DLD1 (cell line): ENCODE measurements around the gene PAGR1.
"Not testable (repeated sequence)": the region's sequence is repeated elsewhere in the genome, so short reads cannot be mapped to it uniquely, and the experiment has no call there.

Source experiments
- in situ Hi-C: cut with HindIII; loops from 2 replicates; pipeline ENCODE4 v1.10.0; 2017; ENCODE audit warnings: low sequenced_read_pairs

PAGR1 gene

GRCh38 chr16:29791845-29792807 lies 23.8 kb upstream of the PAGR1 start:
- in situ Hi-C loops = no loop called here

DNA sequence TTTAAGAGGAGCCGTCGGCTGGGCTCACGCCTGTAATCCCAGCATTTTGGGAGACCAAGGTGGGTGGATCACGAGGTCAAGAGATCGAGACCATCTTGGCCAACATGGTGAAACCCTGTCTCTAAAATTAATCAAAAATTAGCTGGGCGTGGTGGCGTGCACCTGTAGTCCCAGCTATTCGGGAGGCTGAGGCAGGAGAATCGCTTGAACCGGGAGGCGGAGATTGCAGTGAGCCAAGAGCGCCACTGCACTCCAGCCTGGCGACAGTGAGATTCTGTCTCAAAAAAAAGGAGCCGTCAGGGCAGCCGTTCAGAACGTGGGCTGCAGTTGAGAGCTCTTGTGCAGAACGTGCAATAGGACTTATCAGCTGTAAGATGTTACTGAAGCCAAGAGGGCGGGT lies 22.8 kb upstream of the PAGR1 start:
- in situ Hi-C loops = not testable (repeated sequence)

DNA sequence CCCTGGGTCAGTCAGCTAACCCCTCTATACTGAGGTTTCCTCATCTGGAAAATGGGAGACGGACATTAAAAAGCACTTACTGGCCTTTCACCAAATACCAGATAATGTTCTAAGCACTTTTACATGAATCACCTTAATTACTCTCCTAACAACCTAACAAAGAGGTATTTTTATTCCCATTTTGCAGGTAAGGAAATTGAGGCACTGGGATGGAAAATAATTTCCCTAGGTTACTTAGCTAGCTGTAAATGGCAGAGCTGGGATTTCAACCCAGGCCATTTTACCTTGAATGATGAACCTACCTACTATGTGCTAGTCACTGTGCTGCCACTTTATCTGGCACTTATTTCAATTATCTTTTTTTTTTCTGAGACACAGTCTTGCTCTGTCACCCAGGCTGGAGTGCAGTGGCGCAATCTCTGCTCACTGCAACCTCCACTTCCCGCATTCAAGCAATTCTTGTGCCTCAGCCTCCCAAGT lies 21.7 kb upstream of the PAGR1 start:
- in situ Hi-C loops = no loop called here

- in situ Hi-C loops = no loop called here
These were observed 13.5 kb upstream of the PAGR1 start for GRCh38 chr16:29802416-29802935.

GRCh38 chr16:29804020-29804419 lies 11.9 kb upstream of the PAGR1 start:
- in situ Hi-C loops = no loop called here

DNA sequence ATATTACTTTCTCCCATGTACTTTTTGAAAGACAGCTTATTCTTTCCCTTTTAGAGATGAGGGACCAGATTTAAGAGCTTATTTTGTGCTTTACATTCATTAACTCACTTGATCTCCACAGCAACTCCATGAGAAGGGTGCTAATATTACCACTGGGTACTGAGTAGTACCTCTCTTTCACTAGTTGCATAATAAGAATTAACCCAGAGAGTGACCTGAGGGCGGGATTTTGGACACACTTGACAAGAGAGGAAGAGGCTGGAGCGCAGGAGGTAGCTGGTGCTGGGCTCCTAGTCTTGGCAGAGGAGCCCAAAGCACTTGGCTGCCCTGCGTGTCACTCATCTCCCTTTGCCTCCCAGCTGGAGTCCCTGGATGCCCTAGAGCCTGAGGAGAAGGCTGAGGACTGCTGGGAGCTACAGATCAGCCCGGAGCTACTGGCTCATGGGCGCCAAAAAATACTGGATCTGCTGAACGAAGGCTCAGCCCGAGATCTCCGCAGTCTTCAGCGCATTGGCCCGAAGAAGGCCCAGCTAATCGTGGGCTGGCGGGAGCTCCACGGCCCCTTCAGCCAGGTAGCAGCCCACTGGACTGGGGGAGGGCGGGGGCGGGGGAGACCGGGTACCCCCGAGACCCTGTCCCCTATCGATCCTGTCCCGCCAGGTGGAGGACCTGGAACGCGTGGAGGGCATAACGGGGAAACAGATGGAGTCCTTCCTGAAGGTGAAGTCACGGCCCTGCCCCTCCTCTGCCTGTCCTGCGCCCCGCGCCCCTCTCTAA lies 11.3 kb upstream of the PAGR1 start:
- in situ Hi-C loops = no loop called here

- in situ Hi-C loops = no loop called here
These were observed 10.5 kb upstream of the PAGR1 start for GRCh38 chr16:29805232-29806098.

GRCh38 chr16:29806099-29806579 lies 9.8 kb upstream of the PAGR1 start, which contains the start of gene MAZ:
TSS of gene MAZ (plus strand) at chr16:29806529. CDS start at chr16:29806702, 173 bp downstream.
- in situ Hi-C loops = no loop called here

GRCh38 chr16:29806641-29807425 lies 9.1 kb upstream of the PAGR1 start:
- in situ Hi-C loops = no loop called here

DNA sequence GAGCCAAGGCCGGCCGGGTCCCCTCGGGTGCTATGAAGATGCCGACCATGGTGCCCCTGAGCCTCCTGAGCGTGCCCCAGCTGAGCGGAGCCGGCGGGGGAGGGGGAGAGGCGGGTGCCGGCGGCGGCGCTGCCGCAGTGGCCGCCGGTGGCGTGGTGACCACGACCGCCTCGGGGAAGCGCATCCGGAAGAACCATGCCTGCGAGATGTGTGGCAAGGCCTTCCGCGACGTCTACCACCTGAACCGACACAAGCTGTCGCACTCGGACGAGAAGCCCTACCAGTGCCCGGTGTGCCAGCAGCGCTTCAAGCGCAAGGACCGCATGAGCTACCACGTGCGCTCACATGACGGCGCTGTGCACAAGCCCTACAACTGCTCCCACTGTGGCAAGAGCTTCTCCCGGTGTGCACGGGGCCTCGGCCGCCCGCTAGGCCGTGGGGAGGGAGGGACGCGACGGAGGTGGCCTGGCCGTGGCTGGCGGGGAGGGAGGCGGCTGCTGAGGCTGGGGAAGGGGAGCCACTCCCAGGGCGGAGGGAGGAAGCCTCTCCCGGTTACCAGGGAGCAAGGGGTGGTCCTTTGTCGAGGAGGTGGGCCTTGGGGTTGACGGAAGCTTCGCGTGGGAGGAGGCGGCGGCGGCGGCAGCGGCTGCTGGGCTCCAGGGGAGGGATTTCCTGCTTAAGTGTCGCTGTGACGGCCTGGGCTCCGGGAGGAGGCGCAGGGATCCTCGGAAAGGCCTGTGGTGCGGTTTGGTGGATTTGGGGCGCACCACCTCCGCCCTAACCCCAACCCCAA lies 8.3 kb upstream of the PAGR1 start:
- in situ Hi-C loops = no loop called here

- in situ Hi-C loops = no loop called here
These were observed 7.6 kb upstream of the PAGR1 start for GRCh38 chr16:29808219-29808900.

- in situ Hi-C loops = no loop called here
These were observed 6.8 kb upstream of the PAGR1 start for GRCh38 chr16:29809031-29809747.

GRCh38 chr16:29809850-29810698 lies 5.9 kb upstream of the PAGR1 start:
- in situ Hi-C loops = no loop called here

DNA sequence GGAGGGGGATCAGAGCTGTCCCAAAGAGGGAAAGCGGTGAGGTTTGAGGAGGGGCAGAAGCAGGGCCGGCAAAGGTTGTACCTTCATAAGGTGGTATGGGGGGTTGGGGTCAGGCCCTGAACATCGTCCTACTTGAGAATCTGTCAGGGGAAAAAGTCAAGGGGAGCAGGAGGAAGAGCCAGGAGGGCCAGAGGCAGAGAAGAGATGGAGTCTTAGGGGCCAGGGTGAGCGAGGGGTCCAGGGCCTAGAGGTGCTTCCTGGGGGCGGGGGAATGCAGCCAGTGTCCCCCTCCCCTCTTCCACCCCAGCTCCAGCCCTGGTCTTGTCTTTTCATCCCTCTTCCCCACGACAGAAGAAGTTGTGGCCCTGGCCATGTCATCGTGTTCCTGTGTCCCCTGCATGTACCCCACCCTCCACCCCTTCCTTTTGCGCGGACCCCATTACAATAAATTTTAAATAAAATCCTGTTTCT lies 5.2 kb upstream of the PAGR1 start:
- in situ Hi-C loops = no loop called here

GRCh38 chr16:29811170-29811895 lies 4.6 kb upstream of the PAGR1 start:
- in situ Hi-C loops = no loop called here
